GM23338 (cell line): ENCODE measurements around the gene ACVRL1. TPM values are rescaled to one million over a fixed set of nuclear protein-coding genes. Genes with fewer than 3 reads are reported as not detected.

Experiments used
- ATAC-seq: fragments of 200-7000 bp; cut with Tn5 transposase; 3 replicates; pipeline ENCODE4 v1.9.1; 2020
- DNase-seq: peaks from one replicate; pipeline ENCODE4 v3.0.0-alpha.2; 2015; ENCODE audit warnings: low spot score
- H2AFZ ChIP-seq: fragments of 200-600 bp; sonication (generic); 2 replicates; pipeline ENCODE4 v1.8.0; 2016; ENCODE audit warnings: antibody characterized with exemption, mild to moderate bottlenecking, moderate library complexity
- H3F3A ChIP-seq: fragments of 200-600 bp; sonication (generic); replicated peaks from 2 replicates; pipeline ENCODE4 v1.8.0; 2017; ENCODE audit warnings: antibody characterized with exemption, mixed run types, low read depth
- H3K27ac ChIP-seq: fragments of 200-600 bp; sonication (generic); 2 replicates; pipeline ENCODE4 v1.6.1; 2016; ENCODE audit warnings: low read depth
- H3K27me3 ChIP-seq: fragments of 200-600 bp; sonication (generic); 2 replicates; pipeline ENCODE4 v1.8.0; 2016; ENCODE audit warnings: mild to moderate bottlenecking, mixed run types, moderate library complexity; ENCODE audit not compliant: insufficient read depth
- H3K36me3 ChIP-seq: fragments of 200-600 bp; sonication (generic); 2 replicates; pipeline ENCODE4 v1.8.0; 2016; ENCODE audit warnings: mild to moderate bottlenecking; ENCODE audit not compliant: insufficient read depth
- H3K4me1 ChIP-seq: fragments of 200-600 bp; sonication (generic); 2 replicates; pipeline ENCODE4 v1.8.0; 2016; ENCODE audit warnings: mild to moderate bottlenecking, moderate library complexity; ENCODE audit not compliant: insufficient read depth
- H3K4me2 ChIP-seq: fragments of 200-600 bp; sonication (generic); 2 replicates; pipeline ENCODE4 v1.7.1; 2017; ENCODE audit warnings: mixed run types
- H3K4me3 ChIP-seq: fragments of 200-600 bp; sonication (generic); 2 replicates; pipeline ENCODE4 v1.6.1; 2016; ENCODE audit warnings: mixed run types
- H3K79me2 ChIP-seq: fragments of 200-600 bp; sonication (generic); replicated peaks from 2 replicates; pipeline ENCODE4 v1.8.0; 2017; ENCODE audit warnings: mild to moderate bottlenecking; ENCODE audit not compliant: insufficient read depth
- H3K9me2 ChIP-seq: fragments of 200-600 bp; sonication (generic); 2 replicates; pipeline ENCODE4 v1.8.0; 2017; ENCODE audit not compliant: insufficient read depth
- H4K20me1 ChIP-seq: fragments of 200-600 bp; sonication (generic); replicated peaks from 2 replicates; pipeline ENCODE4 v1.8.0; 2017; ENCODE audit warnings: mild to moderate bottlenecking; ENCODE audit not compliant: insufficient read depth
- H3K27ac Mint-ChIP-seq: 2 replicates; pipeline ENCODE4 v1.8.0; 2020; ENCODE audit warnings: inconsistent platforms, mild to moderate bottlenecking, moderate library complexity, mixed read lengths
- H3K27me3 Mint-ChIP-seq: 3 replicates; pipeline ENCODE4 v1.8.0; 2022; ENCODE audit warnings: low read depth, mild to moderate bottlenecking, moderate library complexity, mixed read lengths, inconsistent platforms; ENCODE audit not compliant: insufficient read depth, poor library complexity
- H3K36me3 Mint-ChIP-seq: 3 replicates; pipeline ENCODE4 v1.8.0; 2021; ENCODE audit warnings: low read depth, mild to moderate bottlenecking, inconsistent platforms, moderate library complexity, mixed read lengths
- H3K4me1 Mint-ChIP-seq: 3 replicates; pipeline ENCODE4 v1.8.0; 2020; ENCODE audit warnings: mild to moderate bottlenecking, inconsistent platforms, mixed read lengths
- H3K4me3 Mint-ChIP-seq: 3 replicates; pipeline ENCODE4 v1.8.0; 2021; ENCODE audit warnings: moderate library complexity, mild to moderate bottlenecking, inconsistent platforms, mixed read lengths
- H3K9me3 Mint-ChIP-seq: 3 replicates; pipeline ENCODE4 v1.8.0; 2020; ENCODE audit warnings: moderate library complexity, mild to moderate bottlenecking, inconsistent platforms, mixed read lengths
- CREB1 ChIP-seq: fragments of 250-450 bp; sonication (Bioruptor Pico); IDR thresholded peaks from 2 replicates; pipeline ENCODE4 v1.5.0; 2020; ENCODE audit warnings: low read depth, mild to moderate bottlenecking, moderate library complexity
- EZH2 ChIP-seq: fragments of 200-600 bp; sonication (generic); IDR thresholded peaks from one replicate; pipeline ENCODE4 v1.8.0; 2017; ENCODE audit warnings: antibody characterized with exemption, mild to moderate bottlenecking, low read depth; ENCODE audit not compliant: unreplicated experiment
- EZH2phosphoT487 ChIP-seq: fragments of 200-600 bp; sonication (generic); IDR thresholded peaks from one replicate; pipeline ENCODE4 v1.8.1; 2018; ENCODE audit warnings: antibody characterized with exemption; ENCODE audit not compliant: unreplicated experiment
- JUNB ChIP-seq: IDR thresholded peaks from one replicate; pipeline ENCODE4 v1.6.1; 2016; ENCODE audit warnings: antibody characterized with exemption; ENCODE audit not compliant: unreplicated experiment
- NANOG ChIP-seq: IDR thresholded peaks from 2 replicates; pipeline ENCODE4 v1.6.1; 2016; ENCODE audit warnings: antibody characterized with exemption, borderline replicate concordance
- POLR2AphosphoS5 ChIP-seq: IDR thresholded peaks from 2 replicates; pipeline ENCODE4 v1.6.1; 2016; ENCODE audit warnings: antibody characterized with exemption, low read depth
- STAT1 ChIP-seq: IDR thresholded peaks from one replicate; pipeline ENCODE4 v1.6.1; 2016; ENCODE audit warnings: antibody characterized with exemption; ENCODE audit not compliant: unreplicated experiment
- ZNF462 ChIP-seq: fragments of 250-450 bp; sonication (Bioruptor Pico); IDR thresholded peaks from 2 replicates; pipeline ENCODE4 v1.5.0; 2020; ENCODE audit warnings: mild to moderate bottlenecking, moderate library complexity
- polyA plus RNA-seq: library from polyadenylated mRNA; unstranded; fragments of >200 nt; fragmentation: Nextera tagmentation; extraction: Ambion mirVana; gene quantifications from 2 replicates; pipeline ENCODE4 v1.2.1, GENCODE V29; 2016
- total RNA-seq: library from RNA; depleted of rRNA; stranded (reverse); fragments of >200 nt; shearing (Covaris generic); gene quantifications from 2 replicates; pipeline ENCODE4 v1.2.3, GENCODE V29; 2014
- TF ChIP-seq, protein P1 (sequence below): IDR thresholded peaks from 2 replicates; pipeline ENCODE4 v1.6.1; 2016; ENCODE audit warnings: antibody characterized with exemption
- TF ChIP-seq, protein P2 (sequence below): IDR thresholded peaks from one replicate; pipeline ENCODE4 v1.6.1; 2018; ENCODE audit warnings: antibody characterized with exemption; ENCODE audit not compliant: unreplicated experiment

The ACVRL1 gene
- total and polyA plus RNA-seq, 2 experiments from 2014 or later: 0.28 TPM; not detected in 1

DNA sequence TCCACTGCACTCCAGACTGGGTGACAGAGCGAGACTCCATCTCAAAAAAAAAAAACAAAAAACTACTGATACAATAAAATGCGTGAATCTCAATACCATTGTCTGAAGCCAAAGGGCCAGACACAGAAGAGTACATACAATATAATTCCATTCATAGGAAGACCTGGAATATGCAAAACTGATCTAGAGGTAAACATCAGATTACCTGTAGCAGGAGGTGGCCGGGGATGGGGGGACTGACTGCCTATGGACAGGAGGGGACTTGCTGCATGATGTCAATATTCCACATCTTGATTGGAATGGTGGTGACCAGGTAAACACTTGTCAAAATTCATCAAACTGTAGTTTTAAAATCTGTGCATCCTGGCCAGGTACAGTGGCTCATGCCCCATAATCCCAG, 46.3 kb upstream of the ACVRL1 start:
- TF ChIP-seq EZH2phosphoT487 (no peak), JUNB (no peak)
- H3K36me3 ChIP-seq: no peaks in the 10 kb centered on the region
- H3K27me3 ChIP-seq: peaks cover 23% of the 10 kb centered on the region
- ATAC-seq (no peak), DNase-seq (no peak)
- H3K4me1 ChIP-seq: peaks cover 49% of the 10 kb centered on the region
- Mint-ChIP-seq H3K9me3 (no peaks in the 10 kb centered on the region; the same call in 2 of the 3 replicates), H3K4me3 (no peak overlapping the region), H3K27me3 (peaks cover 27% of the 10 kb centered on the region), H3K27ac (no peak overlapping the region), H3K4me1 (peaks cover 44% of the 10 kb centered on the region), H3K36me3 (no peaks in the 10 kb centered on the region)
- H3K4me3 ChIP-seq: no peak overlapping the region
- H3K4me2 ChIP-seq: no peak overlapping the region
- H3K79me2 ChIP-seq: no peaks in the 10 kb centered on the region
- peaks cover 36% of the 10 kb centered on the region for H3F3A ChIP-seq
- no peak overlapping the region for H3K27ac ChIP-seq
- no peak overlapping the region for H2AFZ ChIP-seq
- H4K20me1 ChIP-seq: no peaks in the 10 kb centered on the region
- no peaks in the 10 kb centered on the region for H3K9me2 ChIP-seq

GRCh38 chr12:51862947-51863346, 44.4 kb upstream of the ACVRL1 start:
- no peaks in the 10 kb centered on the region for H3K36me3 Mint-ChIP-seq
- H3K9me3 Mint-ChIP-seq: no peaks in the 10 kb centered on the region; the same call in 2 of the 3 replicates
- Histone ChIP-seq H4K20me1 (no peaks in the 10 kb centered on the region), H2AFZ (peak overlapping the region; percentile 93), H3K4me3 (peak overlapping the region; percentile 67), H3K9me2 (no peaks in the 10 kb centered on the region), H3K4me1 (peaks cover 52% of the 10 kb centered on the region), H3K27ac (peak overlapping the region; percentile 85; the same call in 1 of the 2 replicates), H3K4me2 (peak overlapping the region; percentile 97), H3F3A (peaks cover 31% of the 10 kb centered on the region), H3K27me3 (peaks cover 32% of the 10 kb centered on the region), H3K36me3 (no peaks in the 10 kb centered on the region), H3K79me2 (no peaks in the 10 kb centered on the region)
- DNase-seq (peak; percentile 82), ATAC-seq (peak; percentile 21)
- H3K4me3 Mint-ChIP-seq: peak overlapping the region; percentile 70
- peaks cover 50% of the 10 kb centered on the region for H3K4me1 Mint-ChIP-seq
- peak overlapping the region; percentile 24; the same call in 1 of the 2 replicates for H3K27ac Mint-ChIP-seq
- H3K27me3 Mint-ChIP-seq: peaks cover 30% of the 10 kb centered on the region
- TF ChIP-seq CREB1: no peak
- TF ChIP-seq NANOG: no peak
- TF ChIP-seq EZH2phosphoT487: no peak
- TF ChIP-seq, protein P1, sequence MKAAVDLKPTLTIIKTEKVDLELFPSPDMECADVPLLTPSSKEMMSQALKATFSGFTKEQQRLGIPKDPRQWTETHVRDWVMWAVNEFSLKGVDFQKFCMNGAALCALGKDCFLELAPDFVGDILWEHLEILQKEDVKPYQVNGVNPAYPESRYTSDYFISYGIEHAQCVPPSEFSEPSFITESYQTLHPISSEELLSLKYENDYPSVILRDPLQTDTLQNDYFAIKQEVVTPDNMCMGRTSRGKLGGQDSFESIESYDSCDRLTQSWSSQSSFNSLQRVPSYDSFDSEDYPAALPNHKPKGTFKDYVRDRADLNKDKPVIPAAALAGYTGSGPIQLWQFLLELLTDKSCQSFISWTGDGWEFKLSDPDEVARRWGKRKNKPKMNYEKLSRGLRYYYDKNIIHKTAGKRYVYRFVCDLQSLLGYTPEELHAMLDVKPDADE: no peak
- TF ChIP-seq STAT1: no peak
- TF ChIP-seq ZNF462 (CRISPR knock-in tag): no peak
- TF ChIP-seq, protein P2, sequence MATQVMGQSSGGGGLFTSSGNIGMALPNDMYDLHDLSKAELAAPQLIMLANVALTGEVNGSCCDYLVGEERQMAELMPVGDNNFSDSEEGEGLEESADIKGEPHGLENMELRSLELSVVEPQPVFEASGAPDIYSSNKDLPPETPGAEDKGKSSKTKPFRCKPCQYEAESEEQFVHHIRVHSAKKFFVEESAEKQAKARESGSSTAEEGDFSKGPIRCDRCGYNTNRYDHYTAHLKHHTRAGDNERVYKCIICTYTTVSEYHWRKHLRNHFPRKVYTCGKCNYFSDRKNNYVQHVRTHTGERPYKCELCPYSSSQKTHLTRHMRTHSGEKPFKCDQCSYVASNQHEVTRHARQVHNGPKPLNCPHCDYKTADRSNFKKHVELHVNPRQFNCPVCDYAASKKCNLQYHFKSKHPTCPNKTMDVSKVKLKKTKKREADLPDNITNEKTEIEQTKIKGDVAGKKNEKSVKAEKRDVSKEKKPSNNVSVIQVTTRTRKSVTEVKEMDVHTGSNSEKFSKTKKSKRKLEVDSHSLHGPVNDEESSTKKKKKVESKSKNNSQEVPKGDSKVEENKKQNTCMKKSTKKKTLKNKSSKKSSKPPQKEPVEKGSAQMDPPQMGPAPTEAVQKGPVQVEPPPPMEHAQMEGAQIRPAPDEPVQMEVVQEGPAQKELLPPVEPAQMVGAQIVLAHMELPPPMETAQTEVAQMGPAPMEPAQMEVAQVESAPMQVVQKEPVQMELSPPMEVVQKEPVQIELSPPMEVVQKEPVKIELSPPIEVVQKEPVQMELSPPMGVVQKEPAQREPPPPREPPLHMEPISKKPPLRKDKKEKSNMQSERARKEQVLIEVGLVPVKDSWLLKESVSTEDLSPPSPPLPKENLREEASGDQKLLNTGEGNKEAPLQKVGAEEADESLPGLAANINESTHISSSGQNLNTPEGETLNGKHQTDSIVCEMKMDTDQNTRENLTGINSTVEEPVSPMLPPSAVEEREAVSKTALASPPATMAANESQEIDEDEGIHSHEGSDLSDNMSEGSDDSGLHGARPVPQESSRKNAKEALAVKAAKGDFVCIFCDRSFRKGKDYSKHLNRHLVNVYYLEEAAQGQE: no peak
- no peak for TF ChIP-seq EZH2
- TF ChIP-seq JUNB: no peak
- no peak; the same call in 1 of the 2 replicates for TF ChIP-seq POLR2AphosphoS5
